Measurements from ENCODE around the gene ADCYAP1R1.

DNA sequence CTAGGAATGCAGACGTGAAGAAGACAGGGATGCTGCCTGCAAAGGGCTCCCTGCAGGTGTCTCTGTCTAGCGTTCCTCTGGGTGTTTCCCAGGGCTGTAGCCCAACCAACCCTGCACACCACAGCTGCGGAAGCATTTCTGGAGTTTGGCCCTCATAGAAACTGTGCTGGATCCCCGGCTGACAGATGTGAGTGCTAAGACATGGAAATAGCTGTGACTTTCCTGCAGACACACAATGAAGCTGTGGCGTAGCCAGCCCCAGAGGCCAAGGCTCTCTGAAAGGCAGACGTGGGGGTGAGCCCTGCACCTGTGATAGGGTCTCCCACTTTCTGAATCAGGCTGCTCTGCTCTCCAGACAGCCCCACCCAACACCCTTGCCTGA lies 44.8 kb downstream of the ADCYAP1R1 start:
- TF ChIP-seq POLR2A (IDR thresholded peaks at IDR 0.05; ENCODE audit: low read depth, low read length) (no peak), POLR2AphosphoS5 (IDR thresholded peaks at IDR 0.05; ENCODE audit: low read depth, low read length) (no peak)
